Lower leg skin (tissue), 3 donors: Measurements from ENCODE around the gene EGFL6.

Source experiments
- CTCF ChIP-seq, 3 donors: fragments of 450-650 bp; IDR thresholded peaks; one replicate each; pipeline ENCODE4 v1.5.1; 2016; ENCODE audit warnings: antibody characterized with exemption in 3 of 3, mild to moderate bottlenecking in 3 of 3, moderate library complexity in 2 of 3
- POLR2A ChIP-seq, 2 donors: fragments of 450-650 bp; IDR thresholded peaks; one replicate each; pipeline ENCODE4 v1.6.1; 2016 to 2017; ENCODE audit warnings: antibody characterized with exemption in 2 of 2, mild to moderate bottlenecking in 1 of 2, moderate library complexity in 1 of 2

GRCh38 chrX:13587786-13588477 is 18.5 kb downstream of the EGFL6 start:
- TF ChIP-seq CTCF (IDR thresholded peaks at IDR 0.05) (no peak), POLR2A (IDR thresholded peaks at IDR 0.05) (no peak)
